ENCODE results near the gene TRIM63.
"Not testable (repeated sequence)": the region's sequence is repeated elsewhere in the genome, so short reads cannot be mapped to it uniquely, and the experiment has no call there.

GRCh38 chr1:26105226-26105548, 37.8 kb upstream of the TRIM63 start:
- not testable (repeated sequence) for TF ChIP-seq CHD4 (IDR thresholded peaks at IDR 0.05; ENCODE audit: borderline replicate concordance); CEBPB (IDR thresholded peaks at IDR 0.05); CBX2 (IDR thresholded peaks at IDR 0.05; ENCODE audit: borderline replicate concordance, low read depth); HDAC2 (IDR thresholded peaks at IDR 0.05); CTCF (IDR thresholded peaks at IDR 0.05); POLR2AphosphoS2 (conservative IDR thresholded peaks at IDR 0.05; ENCODE audit: low read length)
